Pancreas (tissue), 10 donors: ENCODE data around the gene DHX30. TPM values are rescaled to one million over a fixed set of nuclear protein-coding genes. Genes with fewer than 3 reads are reported as not detected.
A peak's percentile ranks its signal among the peaks of the same experiment; 100 is the strongest.

ENCODE experiments used
- ATAC-seq, 4 donors: fragments of 200-7000 bp; cut with Tn5 transposase; one replicate each; pipeline versions ENCODE4 v1.8.0 to v1.9.1; 2020; ENCODE audit warnings: mild to moderate bottlenecking in 4 of 4, moderate library complexity in 4 of 4
- DNase-seq, 6 donors: peaks; one replicate each; pipeline ENCODE4 v3.0.0-alpha.2; 2020
- FAIRE-seq: peaks from 2 replicates; lab custom pipeline; 2012; peaks lifted over from hg19 to GRCh38; lab: Jason Lieb, UNC
- H3K27ac ChIP-seq, 4 donors: fragments of 200-600 bp; sonication (generic); 1 replicate in 3 of 4; 2 replicates in 1 of 4; pipeline versions ENCODE4 v1.5.0 to v1.8.0; 2020
- H3K27me3 ChIP-seq, 4 donors: fragments of 200-600 bp; one replicate each; pipeline ENCODE4 v1.8.0; 2021
- H3K36me3 ChIP-seq, 3 donors: fragments of 200-600 bp; sonication (generic) in 1 of 3; one replicate each; pipeline versions ENCODE4 v1.5.0 to v1.8.0; 2020 to 2021
- H3K4me1 ChIP-seq, 3 donors: fragments of 200-600 bp; one replicate each; pipeline ENCODE4 v1.8.0; 2021
- H3K4me3 ChIP-seq, 4 donors: fragments of 200-600 bp; sonication (generic) in 2 of 4; one replicate each; pipeline versions ENCODE4 v1.5.0 to v1.8.0; 2020 to 2021
- H3K9me3 ChIP-seq, 4 donors: fragments of 200-600 bp; one replicate each; pipeline ENCODE4 v1.8.0; 2021
- CTCF ChIP-seq, 4 donors: fragments of 200-600 bp; sonication (generic) in 3 of 4; IDR thresholded peaks; one replicate each; pipeline versions ENCODE4 v1.5.0 to v1.8.0; 2021; ENCODE audit warnings: antibody characterized with exemption in 4 of 4
- WGBS, 2 donors: extraction: QIAGEN DNeasy Blood & Tissue Kit; methylation state at CpG; one replicate each; pipeline ENCODE4 v1.1.7; 2013; 5-methylcytosine and 5-hydroxymethylcytosine counted together
- intact Hi-C, 3 donors: fragments of 100-400 bp; cut with DNase I; formaldehyde crosslinking; loops; one replicate each; pipeline versions ENCODE4 v1.11.1 to v1.14.2; 2022
- microRNA-seq, 2 donors: library from miRNA; unstranded; fragments of <30 nt; microRNA quantifications; one replicate each; pipeline versions ENCODE4 to v1.1.0, GENCODE V29; 2019 to 2020
- polyA plus RNA-seq, 2 donors: library from polyadenylated mRNA; stranded (reverse); fragments of 200-250 nt; gene quantifications; one replicate each; pipeline ENCODE4 v1.2.3, GENCODE V29; 2013
- total RNA-seq, 6 donors: library from RNA; stranded (reverse); fragmentation: NEBNext Ultra II Directional in 4 of 6; extraction: Animal tissue kit (Norgen Biotek cat#: 25700) in 4 of 6; gene quantifications; one replicate each; pipeline versions ENCODE4 v1.2.1 to v1.2.4, GENCODE V29; 2021 to 2023
- donor health status: healthy with polysubstance abuse.
- donor health status: DM: no; HTN: no; CAD: no; lungs with moderate emphysema.
- donor health status: DM: no; HTN: no; CAD: no.
- donor health status: control.
- donor health status: control.
- donor health status: Bipolar disorder and iron deficiency.
- donor health status: DM: yes; HTN: yes; CAD: no.
- donor health status: DM: no; HTN: no; CAD: no.
- donor health status: DM: no; HTN: no; CAD: no.
- donor health status: DM: yes; HTN: yes; CAD: no.

The DHX30 gene
- total and polyA plus RNA-seq, 8 donors = 19.7 to 53.8 (median 23.7) TPM

GRCh38 chr3:47899495-47900108 is 96.7 kb downstream of the DHX30 start:
- Histone ChIP-seq H3K36me3 (peaks cover 0 to 8% (median 0%) of the 10 kb centered on the region in 3 donors), H3K27me3 (no peaks in the 10 kb centered on the region), H3K4me3 (no peak overlapping the region), H3K27ac (peak overlapping the region in 2 of 4 donors; percentile 28 to 50), H3K4me1 (peaks cover 0 to 13% (median 11%) of the 10 kb centered on the region in 3 donors), H3K9me3 (no peaks in the 10 kb centered on the region)
- DNase-seq (peak in 3 of 6 donors; percentile 14 to 25 (median 23)), FAIRE-seq (no peak), ATAC-seq (peak; percentile 71 to 89 (median 83))
- intact Hi-C loops = no loop called here
- WGBS, 2 donors = 56 to 59% methylated on average over 3 of the region's 3 CpGs
- TF ChIP-seq CTCF (IDR thresholded peaks at IDR 0.05) = no peak

Small RNA genes within 50 kb of the gene (microRNA-seq; reads per million reads assigned to microRNA genes)
- gene MIR1226 = 7.0 to 7.4 reads per million in 2 donors

Other genes starting within 250 kb of the DHX30 start
- gene CSPG5, start 224.3 kb upstream of the DHX30 start, total RNA-seq = under 1 TPM; 0.08 to 0.28 (median 0.17) TPM
- gene CSPG5, start 224.3 kb upstream of the DHX30 start, polyA plus RNA-seq = under 1 TPM; 0.15 to 0.40 TPM
- 10 to 100 TPM; 41.8 to 58.7 (median 45.8) TPM for gene SMARCC1, start 21.2 kb upstream of the DHX30 start, total RNA-seq
- gene SMARCC1, start 21.2 kb upstream of the DHX30 start, polyA plus RNA-seq = 1 to 10 TPM; 9.0 to 9.6 TPM
- gene MAP4, start 213.3 kb downstream of the DHX30 start, total RNA-seq = 100 to 1,000 TPM in 1 of 6 donors, 10 to 100 TPM in 5; 59.2 to 127 (median 79.3) TPM
- gene MAP4, start 213.3 kb downstream of the DHX30 start, polyA plus RNA-seq = 10 to 100 TPM; 34.5 to 49.5 TPM